ENCODE measurements around the gene EXOSC9.

GRCh38 chr4:121789455-121789854, 11.7 kb upstream of the EXOSC9 start:
- TF ChIP-seq FOXA2 (IDR thresholded peaks at IDR 0.05) (no peak), CTCF (IDR thresholded peaks at IDR 0.05; ENCODE audit: low read depth, low read length, missing input control) (no peak), MAX (IDR thresholded peaks at IDR 0.05) (no peak), HNF4A (conservative IDR thresholded peaks at IDR 0.05) (no peak), REST (IDR thresholded peaks at IDR 0.05) (no peak), EGR1 (IDR thresholded peaks at IDR 0.05; ENCODE audit: low read depth in 2 of 2) (no peak), ATF3 (IDR thresholded peaks at IDR 0.05) (no peak), SP1 (IDR thresholded peaks at IDR 0.05) (no peak), JUND (IDR thresholded peaks at IDR 0.05) (no peak), TAF1 (conservative IDR thresholded peaks at IDR 0.05) (no peak), RAD21 (IDR thresholded peaks at IDR 0.05) (no peak), YY1 (IDR thresholded peaks at IDR 0.05) (no peak), GABPA (IDR thresholded peaks at IDR 0.05 in 1 of 2, conservative IDR thresholded peaks at IDR 0.05 in 1 of 2) (no peak), RXRA (IDR thresholded peaks at IDR 0.05) (no peak)
